IPS-18c (cell line): Measurements from ENCODE around the gene SNAP47.

Experiments
- H3K4me3 ChIP-seq: 2 replicates; pipeline ENCODE4 v1.7.0; 2013; ENCODE audit warnings: low read depth, mild to moderate bottlenecking, low read length, moderate library complexity; ENCODE audit not compliant: insufficient read depth
- H3K9me3 ChIP-seq: one replicate; pipeline ENCODE4 v1.6.1; 2013; ENCODE audit warnings: mild to moderate bottlenecking, low read length, moderate library complexity; ENCODE audit not compliant: control insufficient read depth, insufficient read depth

The SNAP47 gene

DNA sequence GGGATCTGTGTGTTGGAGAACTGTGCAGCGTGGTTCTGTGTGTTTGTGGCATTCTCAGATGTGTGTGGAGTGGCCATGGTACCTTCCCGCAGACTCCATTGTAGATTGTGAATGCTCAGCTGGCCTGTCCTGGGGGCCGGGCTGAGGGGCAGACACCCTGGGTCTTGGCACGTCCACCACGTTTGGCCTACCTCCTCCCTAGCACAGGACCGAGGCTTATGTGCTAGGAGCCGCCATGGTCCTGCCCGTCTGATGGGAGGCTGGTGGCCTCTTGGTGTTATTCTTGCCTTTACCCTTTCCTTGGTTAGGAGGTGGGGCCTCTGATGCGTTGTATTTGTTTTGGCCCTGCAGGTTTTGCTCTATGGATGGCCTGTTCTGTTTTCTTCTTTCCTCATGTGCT is 25.1 kb downstream of the SNAP47 start:
- no peaks in the 10 kb centered on the region for H3K9me3 ChIP-seq
- H3K4me3 ChIP-seq = no peak overlapping the region

GRCh38 chr1:227761621-227762230 is 26.5 kb downstream of the SNAP47 start:
- Histone ChIP-seq H3K9me3 (no peaks in the 10 kb centered on the region), H3K4me3 (no peak overlapping the region)

GRCh38 chr1:227762231-227762911 is 27.1 kb downstream of the SNAP47 start:
- Histone ChIP-seq H3K9me3 (no peaks in the 10 kb centered on the region), H3K4me3 (no peak overlapping the region)

- H3K4me3 ChIP-seq = no peak overlapping the region
- H3K9me3 ChIP-seq = no peaks in the 10 kb centered on the region
Measured at GRCh38 chr1:227763246-227764018, 28.2 kb downstream of the SNAP47 start.

- no peaks in the 10 kb centered on the region for H3K9me3 ChIP-seq
- no peak overlapping the region for H3K4me3 ChIP-seq
Measured at GRCh38 chr1:227764019-227764391, 28.8 kb downstream of the SNAP47 start.

- Histone ChIP-seq H3K9me3 (no peaks in the 10 kb centered on the region), H3K4me3 (no peak overlapping the region)
Measured at GRCh38 chr1:227765261-227766014, 30.2 kb downstream of the SNAP47 start.

DNA sequence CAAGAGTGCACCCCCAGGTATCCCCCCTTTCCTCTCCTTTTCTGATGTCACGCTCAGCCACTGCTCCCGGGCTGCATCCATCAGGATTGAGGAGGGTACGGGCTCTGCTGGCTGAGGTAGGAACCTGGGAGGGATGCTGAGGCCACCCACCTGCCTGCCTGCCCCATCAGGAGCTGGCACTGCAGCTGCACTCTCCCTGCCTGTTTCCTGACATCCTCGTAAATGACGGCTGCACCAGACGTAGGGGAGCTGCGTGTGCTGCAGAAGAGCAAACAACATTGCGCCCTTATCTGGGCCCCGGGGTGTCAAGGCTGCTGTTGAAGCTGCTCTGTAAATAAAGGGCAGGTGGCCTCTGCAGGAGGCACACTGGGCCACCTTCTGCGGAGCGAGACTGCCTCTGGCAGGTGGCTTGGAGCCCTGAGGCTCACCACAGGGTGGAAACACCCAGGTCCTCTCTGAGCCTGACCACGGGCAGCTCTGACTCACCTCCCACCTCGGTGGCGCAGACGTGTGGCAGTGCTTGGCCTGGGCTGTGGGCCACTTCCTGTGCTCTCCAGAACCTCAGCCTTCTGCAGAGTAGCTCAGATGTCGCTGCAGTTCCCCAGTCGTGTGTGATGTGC is 30.9 kb downstream of the SNAP47 start:
- Histone ChIP-seq H3K9me3 (no peaks in the 10 kb centered on the region), H3K4me3 (no peak overlapping the region)

GRCh38 chr1:227766653-227767277 is 31.5 kb downstream of the SNAP47 start:
- H3K4me3 ChIP-seq = no peak overlapping the region

GRCh38 chr1:227767401-227768124 is 32.3 kb downstream of the SNAP47 start:
- H3K4me3 ChIP-seq = no peak overlapping the region
- no peaks in the 10 kb centered on the region for H3K9me3 ChIP-seq

More at GRCh38 chr1:227766653-227767277, 31.5 kb downstream of the SNAP47 start:
- no peaks in the 10 kb centered on the region for H3K9me3 ChIP-seq

GRCh38 chr1:227768125-227768439 is 32.8 kb downstream of the SNAP47 start:
- no peaks in the 10 kb centered on the region for H3K9me3 ChIP-seq
- no peak overlapping the region for H3K4me3 ChIP-seq

GRCh38 chr1:227768640-227769039 is 33.4 kb downstream of the SNAP47 start:
- Histone ChIP-seq H3K4me3 (no peak overlapping the region), H3K9me3 (no peaks in the 10 kb centered on the region)

- Histone ChIP-seq H3K9me3 (no peaks in the 10 kb centered on the region), H3K4me3 (no peak overlapping the region)
Measured at GRCh38 chr1:227769047-227769935, 34.1 kb downstream of the SNAP47 start.

- Histone ChIP-seq H3K4me3 (no peak overlapping the region), H3K9me3 (no peaks in the 10 kb centered on the region)
Measured at GRCh38 chr1:227769936-227770494, 34.8 kb downstream of the SNAP47 start.

DNA sequence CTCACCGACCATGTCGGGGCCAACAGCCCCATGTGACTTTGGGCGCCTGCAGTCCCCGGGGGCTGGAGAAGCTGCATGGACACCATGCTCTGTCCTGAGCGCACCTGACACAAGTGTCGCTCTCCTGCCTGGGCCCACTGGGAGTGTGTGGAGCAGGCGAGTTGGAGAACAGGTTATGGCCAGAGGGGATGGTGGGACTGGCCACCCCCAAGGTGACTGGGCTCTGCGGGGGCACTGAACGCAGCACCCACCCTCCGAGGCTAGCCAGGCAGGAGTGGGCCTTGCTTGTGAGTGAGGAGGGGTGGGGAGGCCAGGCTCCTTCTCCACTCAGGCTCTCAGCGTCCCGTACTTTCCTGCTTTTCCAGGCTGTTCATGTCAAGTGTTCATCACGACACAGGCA is 35.6 kb downstream of the SNAP47 start:
- Histone ChIP-seq H3K9me3 (no peaks in the 10 kb centered on the region), H3K4me3 (no peak overlapping the region)

GRCh38 chr1:227771326-227771725 is 36.1 kb downstream of the SNAP47 start:
- H3K4me3 ChIP-seq = no peak overlapping the region
- H3K9me3 ChIP-seq = no peaks in the 10 kb centered on the region
